CD4-positive, alpha-beta T cell treated with Interleukin-17A for 4 hours (primary cell): ENCODE data around the gene PTPN22.
A peak's percentile ranks its signal among the peaks of the same experiment; 100 is the strongest.

Experiments used
- DNase-seq: peaks from one replicate; pipeline ENCODE4 v3.0.0-alpha.2; 2020; ENCODE audit warnings: mixed read lengths

Gene PTPN22

DNA sequence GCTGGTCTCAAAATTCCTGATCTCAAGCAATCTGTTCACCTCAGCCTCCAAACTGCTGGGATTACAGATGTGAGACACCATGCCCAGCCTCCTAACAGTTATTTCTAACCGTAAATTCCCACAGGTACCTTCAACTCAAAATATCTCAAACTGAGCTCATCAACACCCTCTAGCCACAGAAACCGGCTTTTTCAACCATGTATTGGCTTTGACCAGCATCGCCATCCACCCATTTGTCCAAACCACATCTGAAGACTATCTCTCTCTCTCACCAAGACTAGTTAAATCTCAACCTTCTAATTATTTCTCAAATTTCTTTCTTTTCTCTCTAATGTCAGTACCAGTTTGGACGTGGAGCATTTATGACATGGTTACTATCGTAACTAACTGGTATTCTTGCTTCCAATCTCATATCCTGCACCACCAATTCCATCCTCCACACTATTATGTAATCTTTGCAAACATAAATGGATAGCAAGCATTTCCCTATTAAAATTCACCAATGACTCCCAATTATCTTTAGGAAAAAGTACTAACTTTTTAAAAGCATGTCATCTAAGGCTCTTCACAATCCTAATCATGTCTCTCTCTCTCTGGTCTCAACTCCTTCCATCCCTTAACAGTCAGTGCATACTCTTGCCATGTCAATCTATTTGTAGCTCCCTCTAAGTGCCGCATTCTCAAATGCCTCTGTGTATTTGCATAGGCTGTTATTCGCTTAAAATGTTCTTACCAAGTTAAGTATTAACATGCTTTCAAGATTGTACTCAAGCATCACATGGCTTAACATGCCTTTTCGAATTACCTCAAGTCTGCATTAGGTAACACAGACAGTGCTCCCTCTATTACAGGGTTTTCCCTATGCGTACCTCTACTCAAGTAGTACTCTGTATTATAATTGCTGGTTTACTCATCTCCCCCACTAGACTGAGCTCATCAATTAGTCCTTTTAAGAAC is 77.4 kb downstream of the PTPN22 start:
- no peak for DNase-seq

DNA sequence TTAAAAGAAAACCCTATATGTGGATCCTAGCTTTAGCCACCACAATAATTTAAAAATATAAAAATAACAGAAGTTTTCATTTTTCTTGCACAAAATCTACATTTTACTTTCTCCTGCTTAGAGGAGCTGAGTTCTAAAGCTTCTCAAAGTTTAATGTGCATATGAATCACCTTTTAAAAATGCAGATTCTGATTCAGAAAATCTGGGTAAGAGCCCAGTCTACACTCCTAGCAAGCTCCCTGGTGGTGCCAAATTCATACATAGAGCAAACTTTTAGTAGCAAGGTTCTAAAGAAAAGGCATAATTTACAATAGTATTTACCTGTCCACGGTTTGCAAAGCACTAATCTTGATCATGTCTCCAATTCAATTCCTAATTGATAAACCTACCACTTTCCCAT is 78.5 kb downstream of the PTPN22 start:
- DNase-seq: no peak

DNA sequence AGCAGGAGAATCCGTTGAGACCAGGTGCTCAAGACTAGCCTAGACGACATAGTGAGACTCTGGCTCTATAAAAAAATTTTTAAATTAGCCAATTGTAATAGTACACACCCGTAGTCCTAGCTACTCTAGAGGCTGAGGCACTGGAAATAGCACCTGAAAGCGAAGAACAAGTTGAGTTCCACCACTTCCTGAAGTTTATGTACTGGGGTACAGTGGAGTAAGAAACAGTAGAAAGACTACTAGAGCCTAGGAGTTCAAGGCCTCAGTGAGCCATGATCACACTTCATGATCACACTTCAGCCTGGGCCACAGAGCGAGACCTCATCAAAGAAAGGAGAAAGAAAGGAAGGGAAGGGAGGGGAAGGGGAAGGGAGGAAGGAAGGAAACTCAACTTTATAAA is 79.0 kb downstream of the PTPN22 start:
- peak; percentile 30 for DNase-seq

DNA sequence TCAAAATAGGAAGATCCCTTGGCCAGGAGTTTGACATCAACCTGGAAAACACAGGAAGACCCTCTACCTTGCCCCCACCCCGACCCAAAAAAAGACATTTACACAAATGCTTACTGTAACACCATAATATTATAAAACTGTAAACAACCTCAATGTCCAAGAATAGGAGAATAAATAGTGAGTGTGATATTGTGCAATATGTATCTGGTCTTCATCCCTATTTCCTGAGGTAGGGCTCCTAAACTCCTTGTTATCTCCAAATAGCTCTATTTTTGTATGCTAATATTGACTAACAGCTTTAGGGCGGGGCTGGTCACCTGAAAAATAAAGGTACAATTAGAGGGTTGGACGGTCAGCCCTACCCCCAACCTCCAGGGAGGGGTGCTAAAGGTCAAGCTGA is 82.7 kb downstream of the PTPN22 start:
- no peak for DNase-seq

DNA sequence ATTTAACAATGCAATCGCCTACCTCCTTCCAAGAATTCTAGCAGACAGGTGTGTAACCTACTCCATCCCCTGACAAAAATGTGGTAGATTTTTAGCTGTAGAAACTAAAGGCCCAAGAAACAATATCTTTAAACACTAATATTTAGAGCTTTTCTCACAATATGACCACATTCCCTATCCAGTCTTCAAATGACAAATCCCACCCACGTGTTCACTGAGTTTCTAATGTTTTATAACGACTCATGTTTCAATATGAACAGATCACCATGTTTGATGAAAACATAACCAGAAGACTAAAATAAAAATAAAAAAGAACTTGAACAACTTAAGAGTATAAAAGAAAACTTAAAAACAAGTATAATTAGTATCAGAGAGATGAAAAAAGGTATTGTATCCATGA is 83.8 kb downstream of the PTPN22 start:
- DNase-seq: no peak

DNA sequence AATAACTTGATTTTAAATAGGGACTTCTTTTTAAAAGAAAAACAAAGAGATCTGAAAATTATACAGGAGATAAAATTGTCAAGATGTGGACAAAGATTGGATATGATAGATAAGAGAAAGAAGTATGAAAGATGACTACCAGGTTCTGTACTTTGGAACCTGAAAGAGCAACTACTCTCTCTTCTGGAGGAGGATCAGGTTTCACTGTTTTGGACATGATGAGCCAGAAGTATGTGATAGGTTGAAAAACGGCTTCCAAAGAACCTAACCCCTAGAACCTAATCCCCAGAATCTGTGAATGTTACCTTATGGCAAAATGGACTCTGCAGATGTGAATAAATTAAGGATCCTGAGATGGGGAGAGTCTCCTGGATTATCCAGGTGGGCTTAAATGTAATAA is 85.4 kb downstream of the PTPN22 start:
- no peak for DNase-seq

DNA sequence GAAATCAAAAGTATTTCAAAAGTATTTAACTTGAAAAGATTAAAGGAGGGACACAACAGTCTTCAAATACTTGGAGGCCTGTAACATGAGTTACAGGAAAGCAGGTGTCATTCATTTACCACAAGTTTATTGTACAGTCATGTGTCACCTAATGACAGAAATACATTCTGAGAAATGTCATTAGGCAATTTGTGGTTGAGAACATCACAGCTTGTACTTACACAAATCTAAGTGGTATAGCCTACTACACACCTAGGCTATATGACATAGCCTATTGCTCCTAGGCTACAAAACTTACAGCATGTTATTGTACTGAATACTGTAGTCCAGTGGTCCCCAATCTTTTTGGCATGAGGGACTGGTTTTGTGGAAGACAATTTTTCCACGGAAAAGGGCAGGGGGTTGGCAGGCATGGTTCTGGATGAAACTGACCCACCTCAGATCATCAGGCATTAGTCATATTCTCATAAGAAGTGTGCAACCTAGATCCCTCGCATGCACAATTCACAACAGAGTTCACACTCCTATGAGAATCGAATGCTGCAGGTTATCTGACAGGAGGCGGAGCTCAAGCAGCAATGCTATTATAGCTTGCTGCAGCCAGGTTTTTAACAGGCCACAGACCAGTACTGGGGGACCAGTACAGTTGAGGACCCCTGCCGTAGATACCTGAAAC is 87.3 kb downstream of the PTPN22 start:
- no peak for DNase-seq

DNA sequence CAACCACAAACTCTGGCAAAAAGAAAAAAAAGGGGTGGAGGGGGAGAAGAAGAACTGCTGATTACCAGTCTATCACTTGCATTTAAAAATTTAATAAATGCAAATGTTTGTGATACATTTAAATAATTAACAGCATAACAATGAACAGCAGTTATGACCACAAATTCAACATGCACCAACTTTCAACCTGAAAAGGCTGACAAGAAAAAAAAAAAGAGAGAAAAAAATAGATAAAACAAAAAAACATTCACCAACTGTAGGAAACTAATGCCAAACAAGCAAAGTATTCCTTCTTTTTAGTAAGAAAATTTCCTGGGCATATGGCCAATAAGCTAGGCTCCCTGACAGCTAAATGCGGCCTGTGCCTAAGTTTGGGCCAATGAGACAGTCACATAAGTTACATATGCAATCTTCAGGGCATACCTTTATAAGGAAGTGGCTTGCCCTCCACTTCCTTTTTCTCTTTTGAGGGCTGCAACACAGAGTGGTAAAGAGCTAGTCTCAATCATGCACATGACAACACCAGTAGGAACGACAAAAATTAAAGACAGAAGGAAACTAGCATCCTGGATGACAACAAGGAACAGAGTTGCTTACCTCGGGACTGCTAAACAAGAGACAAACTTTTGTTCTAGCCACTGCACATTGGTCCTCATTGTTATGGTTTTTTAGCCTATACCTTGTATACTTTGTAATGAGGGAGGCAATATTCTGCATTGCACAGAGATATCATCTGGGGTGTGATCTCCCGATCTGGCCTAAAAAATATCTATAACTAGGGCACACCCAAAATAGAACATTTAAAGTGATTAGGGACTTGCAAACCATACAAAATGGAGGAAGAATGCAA is 88.0 kb downstream of the PTPN22 start:
- DNase-seq: peak; percentile 55

DNA sequence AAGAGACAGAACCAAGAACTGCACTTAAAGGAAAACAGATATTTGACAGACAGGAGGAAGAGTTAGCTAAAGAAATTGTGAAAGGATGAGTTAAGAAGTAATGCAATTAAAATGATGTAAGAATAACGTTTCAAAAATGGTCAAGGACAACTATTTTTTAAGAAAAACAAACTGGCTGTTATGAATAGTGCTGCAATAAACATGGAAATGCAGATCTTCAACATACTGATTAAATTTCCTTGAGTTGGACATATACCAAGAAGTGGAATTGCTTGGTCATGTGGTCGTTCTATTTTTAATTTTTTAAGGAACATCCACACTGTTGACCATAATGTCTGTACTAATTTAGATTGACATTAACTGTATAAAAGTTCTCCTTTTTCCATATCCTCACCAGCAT is 89.1 kb downstream of the PTPN22 start:
- no peak for DNase-seq

DNA sequence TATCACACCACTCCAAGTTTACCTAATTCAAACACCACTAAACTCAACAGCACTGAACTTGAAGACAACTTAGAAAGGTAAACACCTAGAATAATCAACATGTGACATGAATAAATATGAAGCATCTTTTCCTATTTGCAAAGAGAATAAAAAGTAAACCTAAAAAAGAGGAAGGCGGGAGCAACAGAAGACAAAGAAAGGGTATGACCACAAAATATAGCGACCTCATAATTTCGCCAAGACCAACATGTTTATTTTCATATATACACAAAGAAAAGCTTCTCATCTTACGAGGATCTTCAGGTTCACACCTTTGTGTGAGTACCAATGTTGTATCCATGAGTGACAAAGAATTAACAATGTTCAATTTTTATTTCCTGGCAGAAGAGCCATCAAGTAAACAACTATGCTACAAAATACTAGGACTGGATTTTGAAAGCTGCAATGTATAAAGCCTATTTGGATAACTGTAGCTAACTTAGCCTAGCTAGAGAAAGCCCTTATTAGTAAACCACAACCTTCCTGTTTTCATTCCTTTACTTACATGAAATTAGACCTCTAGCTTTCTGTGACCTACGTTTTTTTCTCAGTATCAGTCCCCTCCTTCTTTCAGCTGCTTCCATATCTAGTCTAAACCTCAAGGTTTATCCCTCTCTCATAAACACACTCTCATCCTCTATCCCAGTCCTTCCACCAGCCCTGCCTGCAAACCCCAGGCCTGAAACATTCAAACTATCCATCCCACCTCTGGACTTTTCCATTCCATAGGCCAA is 91.0 kb downstream of the PTPN22 start:
- DNase-seq: no peak

DNA sequence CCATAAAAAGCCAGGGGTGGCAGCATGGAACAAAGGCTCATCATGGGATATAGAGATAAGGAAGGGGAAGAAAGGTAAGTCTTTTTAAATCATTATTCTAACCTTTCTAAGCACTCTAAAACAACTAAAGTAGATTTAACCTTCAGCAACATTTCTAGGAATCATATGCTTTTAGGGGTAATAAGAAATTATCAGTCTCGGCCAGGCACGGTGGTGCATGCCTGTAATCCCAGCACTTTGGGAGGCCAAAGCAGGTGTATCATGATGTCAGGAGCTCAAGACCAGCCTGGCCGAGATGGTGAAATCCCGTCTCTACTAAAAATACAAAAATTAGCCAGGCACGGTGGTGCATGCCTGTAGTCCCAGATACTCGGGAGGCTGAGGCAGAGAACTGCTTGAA is 92.0 kb downstream of the PTPN22 start:
- DNase-seq: no peak

DNA sequence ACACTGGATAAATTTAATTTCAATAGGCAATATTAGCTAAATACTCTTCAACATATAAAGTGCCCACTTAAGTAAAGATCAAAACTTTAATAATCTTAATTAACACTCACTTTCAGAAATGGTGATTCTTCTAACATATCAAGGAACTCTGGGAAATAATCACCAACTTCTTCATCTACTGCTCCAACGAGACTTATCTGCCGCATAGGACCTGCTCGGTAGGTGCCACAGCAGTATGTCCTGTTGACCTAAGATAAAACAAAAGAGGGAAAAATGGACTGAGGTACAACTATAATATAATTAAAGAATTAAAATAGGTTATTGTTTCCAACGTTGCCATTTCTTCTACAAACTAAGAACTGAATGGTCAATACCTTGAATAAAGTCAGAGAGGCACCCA is 94.0 kb downstream of the PTPN22 start:
- no peak for DNase-seq

DNA sequence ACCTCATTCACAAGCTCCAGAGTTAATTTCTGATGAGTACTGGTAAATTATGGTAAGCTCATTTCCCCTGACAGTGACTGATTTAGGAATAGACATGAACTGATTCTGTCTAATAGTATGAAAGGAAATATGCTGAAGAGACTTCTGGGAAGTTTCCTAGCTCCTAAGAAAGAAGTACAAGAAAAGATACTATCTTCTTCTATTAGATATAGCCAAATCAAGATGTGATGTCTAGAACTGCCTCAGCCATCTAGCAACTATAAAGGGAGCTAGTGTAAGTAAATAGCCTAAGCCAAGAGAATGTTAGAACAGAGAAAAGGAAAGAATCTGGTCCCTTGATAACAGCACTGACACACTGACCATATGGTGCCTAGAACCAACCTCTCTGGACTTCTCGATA is 101.5 kb downstream of the PTPN22 start:
- no peak for DNase-seq

DNA sequence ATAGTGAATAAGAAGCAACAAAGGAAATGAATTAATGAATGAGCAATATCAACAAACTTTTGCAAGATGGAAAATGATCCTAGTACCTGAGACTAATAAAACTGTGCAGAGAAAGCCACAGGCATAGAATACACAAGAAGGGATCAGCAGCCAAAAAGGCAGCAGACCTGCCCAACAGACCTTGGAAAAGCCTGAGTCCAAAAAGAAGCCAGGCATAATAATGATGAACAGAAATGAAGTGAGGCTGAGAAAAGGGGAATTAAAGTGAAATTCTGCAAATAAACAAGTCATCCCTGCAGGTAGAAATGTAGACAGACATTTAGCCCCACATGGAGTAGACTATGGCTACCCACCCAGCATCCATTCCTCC is 101.9 kb downstream of the PTPN22 start:
- no peak for DNase-seq

DNA sequence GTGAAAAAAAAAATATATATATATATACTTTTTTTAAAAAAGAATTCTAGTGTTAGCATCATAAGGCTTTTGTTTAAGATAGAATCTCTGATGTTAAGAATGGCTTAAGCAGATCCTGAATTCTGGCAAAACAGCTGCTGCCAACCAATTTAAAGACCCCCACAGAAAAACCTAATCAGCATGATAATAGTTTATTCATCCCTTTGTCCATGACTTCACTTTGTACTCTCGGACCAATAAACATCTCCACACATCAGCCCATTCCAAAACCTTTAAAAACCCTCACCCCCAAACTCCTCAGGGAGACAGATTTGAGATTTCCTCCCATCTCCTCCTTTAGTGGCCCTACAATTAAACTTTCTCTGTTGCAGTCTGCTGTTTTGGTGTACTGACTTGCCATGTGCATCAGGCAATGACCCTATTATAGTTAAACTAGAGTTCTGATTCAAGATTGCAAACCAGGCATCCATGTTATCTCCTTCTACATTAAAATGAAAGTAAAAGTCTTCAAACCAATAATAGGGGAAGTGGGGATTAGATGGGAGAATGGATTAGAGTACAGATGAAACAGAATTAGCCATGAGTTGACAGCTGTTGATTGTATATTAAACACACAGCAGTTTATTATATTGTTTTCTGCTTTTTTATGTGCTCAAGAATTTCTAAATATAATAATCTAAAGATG is 102.5 kb downstream of the PTPN22 start:
- DNase-seq: no peak

DNA sequence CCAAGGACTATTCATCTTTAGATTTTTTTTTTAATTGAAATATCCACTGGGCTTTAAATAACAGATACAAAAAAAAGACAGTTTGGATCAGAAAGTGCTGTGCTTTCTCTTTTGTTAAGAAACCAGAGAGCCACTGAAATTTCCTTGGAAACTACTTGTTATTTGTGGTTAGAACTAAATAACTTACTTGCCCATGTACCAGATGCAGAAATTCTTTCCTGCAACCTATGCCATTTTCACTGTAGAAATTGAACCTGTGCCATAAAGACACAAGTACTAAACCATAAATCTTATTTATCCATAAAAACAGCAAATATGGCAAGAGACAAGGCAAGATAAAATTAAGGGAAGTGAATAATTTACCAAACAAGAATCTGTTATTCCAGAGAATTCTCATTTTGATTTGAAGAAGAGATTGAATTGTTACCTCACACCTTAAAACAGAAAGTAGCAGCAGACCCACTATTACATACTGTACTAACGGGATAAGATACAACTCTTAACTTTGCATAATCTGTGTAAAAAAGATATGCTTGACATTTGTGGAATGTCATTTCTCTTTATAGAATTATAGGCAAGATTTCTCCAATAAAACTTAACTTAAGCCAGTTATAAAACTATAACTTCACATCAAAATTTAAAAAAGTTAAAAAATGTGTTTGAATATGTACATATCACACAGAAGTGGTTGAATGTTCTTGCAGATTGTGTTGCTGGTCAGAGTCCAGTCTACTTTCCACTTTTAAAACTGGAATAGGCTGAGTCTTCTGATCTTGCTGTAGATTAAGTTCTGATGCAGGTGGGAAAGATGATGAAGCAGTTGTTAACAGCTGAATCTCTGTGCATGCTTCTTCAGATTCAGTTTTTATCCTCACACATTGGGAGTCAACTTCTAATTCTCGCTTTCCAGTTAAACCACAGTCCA is 105.9 kb downstream of the PTPN22 start:
- no peak for DNase-seq
